ENCODE results near the gene PRSS38.

The PRSS38 gene

DNA sequence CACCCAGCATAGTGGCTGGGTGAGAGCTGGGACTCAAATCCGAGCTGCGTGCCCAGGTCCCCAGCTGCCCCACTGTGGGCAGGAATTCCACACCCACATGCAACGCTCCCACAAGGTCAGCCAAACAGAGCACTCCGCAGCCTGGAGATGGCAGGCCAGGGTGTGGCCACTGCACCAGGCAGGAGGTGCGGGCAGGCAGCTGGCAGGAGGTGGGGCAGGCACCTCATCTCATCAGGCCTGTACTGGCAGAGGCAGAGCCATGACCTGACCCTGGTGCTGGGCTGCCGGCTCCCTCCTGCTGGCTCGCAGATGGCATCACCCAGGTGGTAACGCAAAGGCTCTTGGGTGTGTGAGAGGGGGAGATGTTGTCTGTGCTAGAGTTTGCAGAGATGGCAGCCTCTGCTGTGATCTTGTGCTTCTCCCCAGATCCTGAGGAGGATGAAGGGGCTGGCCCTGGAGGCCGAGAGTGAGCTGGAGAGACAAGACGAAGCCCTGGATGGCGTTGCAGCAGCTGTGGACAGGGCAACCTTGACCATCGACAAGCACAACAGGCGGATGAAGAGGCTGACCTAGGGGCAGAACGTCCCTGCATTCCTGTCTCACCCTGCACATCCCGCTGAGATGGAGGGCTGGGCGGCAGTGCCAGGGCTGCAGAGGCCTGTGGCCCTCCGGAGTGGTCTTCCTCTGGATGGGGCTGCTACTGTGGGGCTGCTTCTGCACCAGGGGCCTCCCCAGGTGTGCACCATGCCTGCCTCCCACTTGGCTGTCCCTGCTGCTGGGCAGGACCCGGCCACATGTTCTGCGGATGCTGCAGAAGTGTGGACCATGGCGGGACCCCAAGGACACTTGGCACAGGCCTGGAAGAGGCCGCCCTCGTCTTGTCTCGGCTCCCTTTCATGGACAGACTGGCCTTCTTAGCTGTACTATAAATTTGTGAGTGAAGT lies 35.1 kb upstream of the PRSS38 start:
- no peak overlapping the region for H3K9ac ChIP-seq (ENCODE audit: low read length)
- no peaks in the 10 kb centered on the region for H3K27me3 ChIP-seq (ENCODE audit: control insufficient read depth, insufficient read depth, low read length)
- H3K4me3 ChIP-seq (ENCODE audit: low read length), result no peak overlapping the region
- H3K27ac ChIP-seq (ENCODE audit: low read length), result no peak overlapping the region
- peaks cover 11% of the 10 kb centered on the region for H3K36me3 ChIP-seq (ENCODE audit: control insufficient read depth, low read depth, low read length)
- H3K4me1 ChIP-seq (ENCODE audit: control insufficient read depth, low read depth, low read length), result no peaks in the 10 kb centered on the region
- no peaks in the 10 kb centered on the region for H3K9me3 ChIP-seq (ENCODE audit: control insufficient read depth, low read depth, low read length)

DNA sequence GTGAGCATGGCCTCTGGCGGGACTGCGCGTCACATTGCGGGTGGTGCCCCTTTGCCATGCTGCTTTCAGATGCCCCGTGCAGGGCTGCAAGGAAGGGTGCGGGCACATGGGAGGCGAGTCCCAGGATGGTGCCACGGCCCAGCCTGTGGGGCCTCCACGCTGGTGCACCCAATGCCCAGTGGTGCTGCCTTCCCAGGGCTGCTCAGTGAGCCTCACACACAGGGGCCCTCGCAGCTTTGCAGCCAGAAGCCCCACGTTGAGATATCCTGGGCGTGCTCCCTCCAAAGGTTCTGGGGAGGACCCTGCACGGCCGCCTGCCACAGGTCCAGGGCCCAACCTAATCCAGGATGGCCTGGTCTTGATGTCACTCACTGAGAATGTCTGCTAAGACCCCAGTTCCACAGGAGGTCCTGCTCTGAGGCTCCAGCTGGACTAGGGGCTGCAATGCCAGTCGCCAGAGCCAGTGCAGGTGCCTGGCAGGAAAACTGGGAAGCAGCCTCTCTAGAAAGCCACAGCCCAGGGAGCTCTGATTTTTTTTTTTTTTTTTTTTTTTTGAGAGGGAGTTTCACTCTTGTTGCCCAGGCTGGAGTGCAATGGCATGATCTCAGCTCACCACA lies 34.1 kb upstream of the PRSS38 start:
- Histone ChIP-seq H3K9me3 (ENCODE audit: control insufficient read depth, low read depth, low read length) (no peaks in the 10 kb centered on the region), H3K27ac (ENCODE audit: low read length) (no peak overlapping the region), H3K27me3 (ENCODE audit: control insufficient read depth, insufficient read depth, low read length) (peaks cover 10% of the 10 kb centered on the region), H3K36me3 (ENCODE audit: control insufficient read depth, low read depth, low read length) (peaks cover 3% of the 10 kb centered on the region), H3K4me1 (ENCODE audit: control insufficient read depth, low read depth, low read length) (no peaks in the 10 kb centered on the region), H3K4me3 (ENCODE audit: low read length) (no peak overlapping the region), H3K9ac (ENCODE audit: low read length) (no peak overlapping the region)

DNA sequence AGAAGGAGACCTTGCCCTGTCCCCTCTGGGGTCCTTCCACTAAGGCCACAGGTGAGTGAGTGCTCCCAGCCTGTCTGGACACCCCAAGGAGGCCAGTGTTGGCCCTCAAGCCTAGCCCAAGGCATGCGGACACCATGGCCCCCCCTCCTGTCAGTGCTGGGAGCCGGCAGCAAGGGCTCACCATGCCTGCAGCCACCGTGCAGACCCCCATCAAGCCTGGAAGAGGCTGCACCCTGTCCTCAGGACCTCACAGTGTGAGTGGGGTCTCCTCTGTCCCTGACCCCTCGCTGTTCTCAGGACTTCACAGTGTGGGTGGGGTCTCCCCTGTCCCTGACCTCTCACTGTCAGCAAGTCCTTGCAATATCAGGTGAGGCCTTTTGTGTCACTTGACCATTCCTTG lies 33.2 kb upstream of the PRSS38 start:
- Histone ChIP-seq H3K9ac (ENCODE audit: low read length) (no peak overlapping the region), H3K4me3 (ENCODE audit: low read length) (no peak overlapping the region), H3K4me1 (ENCODE audit: control insufficient read depth, low read depth, low read length) (no peaks in the 10 kb centered on the region), H3K36me3 (ENCODE audit: control insufficient read depth, low read depth, low read length) (peaks cover 3% of the 10 kb centered on the region), H3K27ac (ENCODE audit: low read length) (no peak overlapping the region), H3K9me3 (ENCODE audit: control insufficient read depth, low read depth, low read length) (no peaks in the 10 kb centered on the region), H3K27me3 (ENCODE audit: control insufficient read depth, insufficient read depth, low read length) (peaks cover 18% of the 10 kb centered on the region)

DNA sequence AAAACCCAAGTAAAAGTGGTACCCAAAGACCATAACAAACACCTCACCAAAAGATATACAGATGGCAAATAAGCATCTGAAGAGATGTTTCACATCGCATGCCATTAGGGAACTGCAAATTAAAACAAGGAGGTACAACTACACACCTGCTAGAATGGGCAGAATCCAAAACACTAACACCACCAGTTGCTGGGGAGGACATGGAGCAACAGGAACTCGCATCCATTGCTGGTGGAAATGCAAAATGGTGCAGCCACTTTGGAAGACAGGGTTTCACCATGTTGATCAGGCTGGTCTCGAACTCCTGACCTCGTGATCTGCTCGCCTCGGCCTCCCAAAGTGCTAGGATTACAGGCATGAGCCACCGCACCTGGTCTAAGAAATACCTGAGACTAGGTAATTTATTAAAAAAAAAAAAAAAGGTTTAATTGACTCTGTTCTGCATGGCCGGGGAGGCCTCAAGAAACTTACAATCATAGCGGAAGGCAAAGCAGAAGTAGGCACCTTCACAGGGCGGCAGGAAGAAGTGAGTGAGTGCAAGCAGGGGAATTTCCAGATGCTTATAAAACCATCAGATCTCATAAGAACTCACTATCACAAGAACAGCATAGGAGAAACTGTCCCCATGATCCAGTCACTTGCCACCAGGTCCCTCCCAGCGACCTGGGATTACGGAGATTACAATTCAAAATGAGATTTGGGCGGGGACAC lies 30.2 kb upstream of the PRSS38 start:
- no peaks in the 10 kb centered on the region for H3K4me1 ChIP-seq (ENCODE audit: control insufficient read depth, low read depth, low read length)
- no peak overlapping the region for H3K9ac ChIP-seq (ENCODE audit: low read length)
- no peak overlapping the region for H3K27ac ChIP-seq (ENCODE audit: low read length)
- no peaks in the 10 kb centered on the region for H3K9me3 ChIP-seq (ENCODE audit: control insufficient read depth, low read depth, low read length)
- H3K36me3 ChIP-seq (ENCODE audit: control insufficient read depth, low read depth, low read length), result peaks cover 3% of the 10 kb centered on the region
- H3K27me3 ChIP-seq (ENCODE audit: control insufficient read depth, insufficient read depth, low read length), result peaks cover 42% of the 10 kb centered on the region
- no peak overlapping the region for H3K4me3 ChIP-seq (ENCODE audit: low read length)

DNA sequence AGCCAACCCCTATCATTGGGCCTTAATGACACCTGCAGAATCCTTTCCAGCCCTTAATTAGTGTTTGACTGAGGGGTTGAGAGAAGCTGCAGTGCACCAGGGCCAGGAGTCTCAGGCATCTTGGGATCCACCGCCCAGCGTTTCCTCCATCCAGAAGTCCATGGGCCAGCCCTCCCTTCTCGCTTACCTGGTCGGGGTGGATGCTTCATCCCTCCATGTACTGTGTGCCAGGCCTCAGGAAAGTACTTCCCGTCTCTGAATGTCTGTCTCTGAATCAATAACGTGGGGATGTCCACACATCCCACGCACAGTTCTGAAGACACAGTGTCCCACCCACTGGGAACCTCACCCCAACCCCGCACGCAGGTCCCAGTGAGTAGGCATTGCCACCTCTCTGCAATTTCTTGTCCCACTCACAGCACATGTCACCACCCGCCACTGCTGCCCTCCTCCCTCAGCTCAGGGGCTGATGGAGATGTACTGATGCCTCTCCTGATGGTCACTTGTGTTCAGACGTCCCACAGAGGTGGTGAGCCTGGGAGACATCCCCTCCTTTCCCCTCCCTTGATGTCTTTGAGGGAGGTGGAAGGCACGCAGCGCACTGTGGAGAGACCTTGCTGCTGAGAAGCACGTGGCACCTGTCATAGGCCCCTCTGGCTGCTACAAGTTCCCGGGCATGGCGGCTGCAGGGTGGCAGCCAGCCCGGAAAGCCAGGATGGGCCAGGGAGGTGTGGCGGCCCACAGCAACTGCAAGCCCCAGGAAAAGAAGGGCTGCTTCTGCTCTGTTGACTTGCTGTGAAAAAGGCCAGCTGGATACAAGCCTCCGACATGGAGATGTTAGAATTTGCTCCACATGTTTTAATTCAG lies 29.4 kb upstream of the PRSS38 start:
- no peaks in the 10 kb centered on the region for H3K4me1 ChIP-seq (ENCODE audit: control insufficient read depth, low read depth, low read length)
- H3K9me3 ChIP-seq (ENCODE audit: control insufficient read depth, low read depth, low read length), result no peaks in the 10 kb centered on the region
- H3K27ac ChIP-seq (ENCODE audit: low read length), result no peak overlapping the region
- H3K4me3 ChIP-seq (ENCODE audit: low read length), result no peak overlapping the region
- peaks cover under 1% of the 10 kb centered on the region for H3K36me3 ChIP-seq (ENCODE audit: control insufficient read depth, low read depth, low read length)
- H3K9ac ChIP-seq (ENCODE audit: low read length), result no peak overlapping the region
- H3K27me3 ChIP-seq (ENCODE audit: control insufficient read depth, insufficient read depth, low read length), result peaks cover 42% of the 10 kb centered on the region

DNA sequence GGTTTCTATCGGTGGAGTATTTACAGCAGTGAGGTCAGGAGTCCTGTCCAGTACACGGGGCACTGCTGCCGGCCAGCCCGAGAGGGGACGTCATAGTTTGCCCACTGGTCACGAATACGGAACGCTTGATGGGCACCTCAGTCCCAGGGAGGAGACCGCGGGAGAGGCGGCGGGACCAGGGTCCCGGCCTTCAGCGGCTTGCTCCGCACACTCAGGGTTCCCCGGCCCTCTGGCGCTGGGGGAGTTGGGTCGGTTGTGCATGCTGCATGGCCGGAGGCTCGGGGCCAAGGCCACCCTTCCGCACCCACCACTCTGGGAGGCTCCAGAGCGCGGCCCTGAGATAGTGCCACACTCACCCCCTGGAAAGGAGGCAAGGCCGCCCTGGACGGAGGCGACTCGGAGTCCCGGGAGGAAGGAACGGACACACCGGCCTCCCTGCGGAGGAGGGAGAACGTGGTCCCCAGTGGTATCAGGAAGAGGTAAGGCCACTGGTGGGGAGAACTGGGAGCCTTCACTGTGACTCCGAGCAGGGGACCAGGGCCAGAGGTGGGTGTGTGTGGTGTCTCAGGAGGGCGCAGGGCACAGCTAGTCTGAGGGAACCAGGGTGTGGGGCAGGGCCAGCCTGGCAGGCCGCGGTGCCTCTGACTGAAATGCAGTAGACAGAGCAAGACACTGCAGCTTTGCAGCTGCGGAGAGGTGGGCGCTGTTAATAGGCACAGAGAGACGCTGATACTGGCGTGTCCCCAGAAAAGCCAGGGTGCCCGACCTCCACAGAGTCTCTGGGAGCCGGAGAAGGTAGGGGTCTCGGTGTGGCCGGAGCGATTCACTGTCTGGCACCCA lies 28.6 kb upstream of the PRSS38 start:
- Histone ChIP-seq H3K4me1 (ENCODE audit: control insufficient read depth, low read depth, low read length) (no peaks in the 10 kb centered on the region), H3K9me3 (ENCODE audit: control insufficient read depth, low read depth, low read length) (no peaks in the 10 kb centered on the region), H3K4me3 (ENCODE audit: low read length) (peak overlapping the region; percentile 59), H3K9ac (ENCODE audit: low read length) (peak overlapping the region; percentile 1), H3K27ac (ENCODE audit: low read length) (no peak overlapping the region), H3K27me3 (ENCODE audit: control insufficient read depth, insufficient read depth, low read length) (peaks cover 42% of the 10 kb centered on the region), H3K36me3 (ENCODE audit: control insufficient read depth, low read depth, low read length) (no peaks in the 10 kb centered on the region)

DNA sequence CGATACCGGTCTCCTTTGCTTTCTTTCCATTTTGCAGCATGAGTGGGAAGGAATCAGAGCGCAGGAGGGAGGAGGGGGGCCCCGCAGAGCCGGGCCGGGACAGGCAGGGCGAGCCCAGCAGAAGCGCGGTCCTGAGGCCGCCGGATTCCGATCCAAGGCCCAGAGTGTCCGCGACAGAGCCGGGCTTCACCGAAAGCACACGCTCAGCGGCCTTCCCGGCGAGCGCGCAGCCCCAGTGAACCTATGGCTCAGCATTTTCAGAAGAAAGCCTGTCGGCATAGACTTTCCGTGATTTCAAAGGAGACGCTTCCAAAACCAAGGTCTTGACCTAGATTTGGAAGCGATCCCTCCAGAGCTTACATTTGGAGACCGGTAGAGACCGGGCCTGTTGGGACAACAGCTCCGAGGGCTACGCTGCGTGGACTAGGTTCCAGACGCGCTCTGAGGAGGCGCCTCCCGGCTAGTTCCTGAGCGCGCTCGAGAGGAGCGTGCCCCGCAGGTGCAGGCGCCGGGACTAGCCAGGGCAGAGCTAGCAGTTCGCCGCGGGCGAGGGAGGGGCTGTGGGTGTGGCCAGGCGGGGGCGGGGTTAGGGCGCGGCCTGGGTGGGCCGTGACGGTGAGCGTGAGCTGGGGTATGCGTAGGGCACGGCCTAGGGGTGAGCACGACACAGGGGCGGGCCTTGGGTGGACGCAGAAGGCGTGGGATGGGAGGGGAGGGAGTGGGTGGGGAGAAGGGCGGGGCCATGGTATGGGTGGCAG lies 27.8 kb upstream of the PRSS38 start:
- Histone ChIP-seq H3K4me3 (ENCODE audit: low read length) (peak overlapping the region; percentile 59), H3K27me3 (ENCODE audit: control insufficient read depth, insufficient read depth, low read length) (peaks cover 42% of the 10 kb centered on the region), H3K36me3 (ENCODE audit: control insufficient read depth, low read depth, low read length) (no peaks in the 10 kb centered on the region), H3K27ac (ENCODE audit: low read length) (no peak overlapping the region), H3K4me1 (ENCODE audit: control insufficient read depth, low read depth, low read length) (no peaks in the 10 kb centered on the region), H3K9ac (ENCODE audit: low read length) (peak overlapping the region; percentile 1), H3K9me3 (ENCODE audit: control insufficient read depth, low read depth, low read length) (no peaks in the 10 kb centered on the region)

DNA sequence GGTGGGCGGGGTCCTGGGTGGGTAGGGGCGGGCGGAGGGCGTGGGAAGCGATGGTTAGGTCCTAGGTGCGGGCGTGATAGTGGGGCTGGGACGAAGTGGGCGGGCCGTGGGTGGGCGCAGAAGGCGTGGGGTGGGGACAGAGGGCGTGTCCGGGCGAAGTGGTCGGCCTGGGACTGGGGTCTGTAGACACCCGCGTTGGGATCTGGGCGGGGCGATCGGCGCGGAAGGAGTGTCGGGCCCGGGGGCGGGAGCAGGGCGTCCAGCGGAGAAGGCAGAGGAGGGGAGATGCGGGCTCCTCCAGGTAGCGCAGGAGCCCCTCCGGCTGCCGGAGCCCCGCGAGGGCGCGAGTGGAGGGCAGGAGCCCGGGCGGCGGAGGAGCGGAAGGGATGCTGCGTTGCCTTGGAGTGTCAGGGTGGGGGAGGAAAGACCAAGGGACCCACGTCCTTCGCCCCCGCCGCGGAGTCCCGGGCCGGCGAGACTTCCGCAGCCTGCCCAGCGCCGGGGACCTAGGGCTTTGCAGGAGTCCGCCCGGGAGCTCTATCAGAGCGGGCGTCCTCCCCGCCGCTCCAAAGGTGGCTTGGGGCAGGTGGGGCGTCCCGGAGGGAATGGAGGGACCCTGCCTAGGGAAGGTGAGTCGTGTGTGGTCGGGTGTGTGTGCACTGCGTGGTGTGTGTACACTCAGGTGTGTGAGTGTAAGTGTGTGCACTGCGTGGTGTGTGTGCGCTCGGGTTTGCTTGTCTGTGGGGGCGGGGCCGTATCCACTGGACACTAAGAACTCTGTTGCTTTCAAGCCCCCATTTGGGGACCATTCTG lies 27.0 kb upstream of the PRSS38 start:
- peaks cover under 1% of the 10 kb centered on the region for H3K4me1 ChIP-seq (ENCODE audit: control insufficient read depth, low read depth, low read length)
- H3K9me3 ChIP-seq (ENCODE audit: control insufficient read depth, low read depth, low read length), result no peaks in the 10 kb centered on the region
- no peak overlapping the region for H3K27ac ChIP-seq (ENCODE audit: low read length)
- no peaks in the 10 kb centered on the region for H3K36me3 ChIP-seq (ENCODE audit: control insufficient read depth, low read depth, low read length)
- H3K9ac ChIP-seq (ENCODE audit: low read length), result no peak overlapping the region
- peak overlapping the region; percentile 63 for H3K4me3 ChIP-seq (ENCODE audit: low read length)
- H3K27me3 ChIP-seq (ENCODE audit: control insufficient read depth, insufficient read depth, low read length), result peaks cover 42% of the 10 kb centered on the region

DNA sequence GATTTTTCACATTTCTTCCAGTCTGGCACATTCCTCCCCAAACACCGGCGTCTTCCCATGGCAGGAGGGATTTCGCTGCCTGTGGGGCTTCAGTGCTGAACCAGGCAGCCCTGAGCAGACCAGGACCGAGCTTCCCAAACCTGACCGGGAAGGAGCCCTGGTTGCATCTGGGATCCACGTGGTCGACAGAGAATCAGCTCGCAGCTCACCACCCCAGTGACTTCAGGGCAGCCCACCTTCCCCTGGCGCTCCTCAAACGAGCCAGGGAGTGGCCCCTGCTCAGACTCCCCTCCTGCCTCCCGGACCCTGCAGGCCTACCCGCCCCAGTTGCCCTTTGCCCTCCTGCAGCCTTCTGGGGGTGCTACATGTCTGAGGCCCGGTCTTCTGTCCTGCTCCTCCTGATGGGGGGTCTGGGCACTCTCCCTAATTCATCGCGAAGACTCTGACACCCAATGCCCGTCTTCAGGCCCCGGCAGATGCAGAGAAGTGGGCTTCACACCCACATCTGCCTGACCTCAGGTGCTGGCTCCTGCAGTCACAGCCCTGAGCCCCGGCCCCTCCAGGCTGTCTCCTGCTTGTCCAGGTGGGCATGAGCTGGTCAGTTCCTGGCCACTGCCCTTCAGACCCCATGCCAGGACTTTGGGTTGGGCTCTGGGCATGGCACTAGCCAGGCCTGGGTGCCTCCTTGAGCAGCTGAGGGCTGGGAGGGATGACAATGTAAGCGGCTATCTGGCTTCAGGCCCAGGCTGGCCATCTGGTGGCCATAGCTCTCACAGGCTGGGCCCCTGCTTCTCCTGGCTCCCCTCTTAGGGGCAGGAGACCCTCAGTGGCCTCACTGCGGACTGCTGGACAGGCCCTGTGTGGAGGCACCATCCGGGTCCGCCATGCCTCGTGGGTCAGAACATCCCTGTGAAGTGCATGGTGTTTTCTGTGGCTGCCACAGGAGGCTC lies 26.1 kb upstream of the PRSS38 start:
- Histone ChIP-seq H3K9me3 (ENCODE audit: control insufficient read depth, low read depth, low read length) (no peaks in the 10 kb centered on the region), H3K9ac (ENCODE audit: low read length) (no peak overlapping the region)

More for the DNA sequence above, 26.1 kb upstream of the PRSS38 start:
- Histone ChIP-seq H3K27me3 (ENCODE audit: control insufficient read depth, insufficient read depth, low read length) (peaks cover 42% of the 10 kb centered on the region), H3K27ac (ENCODE audit: low read length) (no peak overlapping the region), H3K4me1 (ENCODE audit: control insufficient read depth, low read depth, low read length) (peaks cover 7% of the 10 kb centered on the region), H3K36me3 (ENCODE audit: control insufficient read depth, low read depth, low read length) (no peaks in the 10 kb centered on the region), H3K4me3 (ENCODE audit: low read length) (peak overlapping the region; percentile 63)

All from iPS-18a (cell line).